GM10266 (cell line): Measurements from ENCODE around the gene KCNK5.

ENCODE experiments used
- DNase-seq: peaks from one replicate; pipeline ENCODE4 v3.0.0; 2012; ENCODE audit errors: extremely low spot score
- TF ChIP-seq, protein P1 (sequence below): IDR thresholded peaks from 2 replicates; pipeline ENCODE4 v1.5.1; 2012; ENCODE audit warnings: mild to moderate bottlenecking, low read depth; ENCODE audit not compliant: control insufficient read depth, insufficient read depth; ENCODE audit errors: missing control alignments

Gene KCNK5

DNA sequence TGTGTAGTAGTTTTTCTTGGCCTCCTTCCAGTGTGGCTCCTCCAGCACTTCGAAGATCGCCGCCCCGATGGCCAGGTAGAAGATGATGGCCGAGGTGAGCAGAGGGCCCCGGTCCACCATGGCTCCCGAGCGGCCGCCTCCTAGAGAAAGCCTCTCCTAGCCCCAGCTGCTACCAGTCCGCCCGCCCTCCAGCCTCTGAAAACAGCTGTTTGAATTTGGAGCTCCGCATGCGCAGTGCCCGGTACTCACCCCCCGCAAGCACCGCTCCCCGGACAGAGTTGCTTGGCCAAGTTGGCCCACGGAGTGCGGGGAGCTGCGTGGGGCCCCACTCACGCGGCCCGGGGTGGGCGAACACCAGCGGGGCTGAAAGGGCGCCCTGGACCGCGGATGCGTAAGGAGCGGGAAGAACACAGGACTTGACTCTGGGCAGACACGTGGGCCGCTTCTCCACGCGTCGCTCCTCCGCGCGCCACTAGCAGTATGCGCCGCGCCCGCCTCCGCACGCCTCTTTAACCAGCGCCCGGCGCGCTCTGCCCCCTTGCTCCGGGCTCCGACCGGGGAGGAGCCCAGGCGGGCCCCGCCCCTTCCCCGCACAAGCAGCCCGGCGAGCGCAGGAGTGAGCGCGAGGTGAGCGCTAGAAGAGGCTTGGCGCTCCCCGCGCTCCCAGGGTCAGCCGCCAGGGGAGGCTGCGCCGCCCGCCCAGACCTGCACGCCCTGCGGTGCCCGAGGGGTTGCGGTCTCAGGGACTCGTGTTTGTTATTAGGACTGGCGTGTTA, at the start of gene KCNK5:
Gene KCNK5, minus strand, starts transcription at position 484 of the 776 bp plus-strand sequence. Its CDS starts 364 bp downstream, at position 120.
- TF ChIP-seq, protein P1, sequence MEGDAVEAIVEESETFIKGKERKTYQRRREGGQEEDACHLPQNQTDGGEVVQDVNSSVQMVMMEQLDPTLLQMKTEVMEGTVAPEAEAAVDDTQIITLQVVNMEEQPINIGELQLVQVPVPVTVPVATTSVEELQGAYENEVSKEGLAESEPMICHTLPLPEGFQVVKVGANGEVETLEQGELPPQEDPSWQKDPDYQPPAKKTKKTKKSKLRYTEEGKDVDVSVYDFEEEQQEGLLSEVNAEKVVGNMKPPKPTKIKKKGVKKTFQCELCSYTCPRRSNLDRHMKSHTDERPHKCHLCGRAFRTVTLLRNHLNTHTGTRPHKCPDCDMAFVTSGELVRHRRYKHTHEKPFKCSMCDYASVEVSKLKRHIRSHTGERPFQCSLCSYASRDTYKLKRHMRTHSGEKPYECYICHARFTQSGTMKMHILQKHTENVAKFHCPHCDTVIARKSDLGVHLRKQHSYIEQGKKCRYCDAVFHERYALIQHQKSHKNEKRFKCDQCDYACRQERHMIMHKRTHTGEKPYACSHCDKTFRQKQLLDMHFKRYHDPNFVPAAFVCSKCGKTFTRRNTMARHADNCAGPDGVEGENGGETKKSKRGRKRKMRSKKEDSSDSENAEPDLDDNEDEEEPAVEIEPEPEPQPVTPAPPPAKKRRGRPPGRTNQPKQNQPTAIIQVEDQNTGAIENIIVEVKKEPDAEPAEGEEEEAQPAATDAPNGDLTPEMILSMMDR = peak; percentile 59
- peak; percentile 87 for DNase-seq

DNA sequence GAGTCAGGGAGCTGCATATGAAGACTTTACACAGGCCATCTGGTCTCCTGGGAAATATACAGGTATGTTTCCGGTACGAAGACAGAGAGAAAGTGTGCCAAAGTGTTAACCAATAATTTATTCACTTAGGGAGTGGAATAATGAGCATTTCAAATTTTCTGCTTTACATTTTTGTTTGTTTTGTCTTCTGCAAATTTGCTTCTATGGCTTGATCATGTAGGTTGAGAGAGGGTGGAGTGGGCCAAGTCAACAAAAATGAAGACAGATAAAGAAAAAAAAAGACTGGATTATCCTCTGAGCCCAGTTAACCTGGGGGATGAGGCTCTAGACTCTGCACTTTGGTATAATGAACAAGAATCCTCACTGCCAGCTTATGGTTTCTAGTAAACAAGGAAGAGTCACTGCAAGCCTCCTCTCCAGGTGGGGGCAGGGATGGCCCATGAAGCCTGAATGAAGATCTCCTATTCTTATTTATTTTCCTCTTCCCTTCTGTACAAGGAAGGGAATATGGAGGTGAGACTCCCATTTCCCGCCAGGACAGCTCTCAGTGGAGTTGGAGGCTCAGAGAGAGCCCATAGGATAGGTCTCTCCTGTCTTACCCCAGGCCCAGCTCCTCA, 47.2 kb upstream of the KCNK5 start:
- no peak for DNase-seq

GRCh38 chr6:39274903-39275302, 45.6 kb upstream of the KCNK5 start:
- TF ChIP-seq, protein P1 = no peak

More for the DNA sequence above, 47.2 kb upstream of the KCNK5 start:
- TF ChIP-seq, protein P1 = no peak

GRCh38 chr6:39274471-39274870, 45.2 kb upstream of the KCNK5 start:
- no peak for DNase-seq
- TF ChIP-seq, protein P1 = no peak

More at GRCh38 chr6:39274903-39275302, 45.6 kb upstream of the KCNK5 start:
- no peak for DNase-seq

GRCh38 chr6:39273406-39273821, 44.1 kb upstream of the KCNK5 start:
- no peak for DNase-seq
- TF ChIP-seq, protein P1 = no peak

DNA sequence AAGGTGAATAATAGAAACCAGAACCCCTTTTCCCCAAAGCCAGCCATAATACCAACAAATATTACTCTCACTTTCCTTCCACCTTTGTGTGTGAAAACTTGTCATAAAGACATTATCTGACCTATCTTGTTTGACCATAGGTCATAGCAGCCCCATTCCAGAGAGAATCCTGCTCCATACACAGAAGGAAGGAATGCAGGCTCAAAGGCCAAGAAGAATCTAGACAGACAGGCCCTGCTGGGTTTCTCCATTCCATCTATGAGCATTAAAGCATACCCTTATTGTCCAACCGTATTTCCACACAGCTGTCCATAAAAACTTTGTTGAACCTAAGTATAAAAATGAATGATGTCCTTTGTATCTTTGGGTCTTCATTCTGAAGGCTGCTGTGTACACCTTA, 40.7 kb upstream of the KCNK5 start:
- no peak for DNase-seq
- TF ChIP-seq, protein P1 = no peak

DNA sequence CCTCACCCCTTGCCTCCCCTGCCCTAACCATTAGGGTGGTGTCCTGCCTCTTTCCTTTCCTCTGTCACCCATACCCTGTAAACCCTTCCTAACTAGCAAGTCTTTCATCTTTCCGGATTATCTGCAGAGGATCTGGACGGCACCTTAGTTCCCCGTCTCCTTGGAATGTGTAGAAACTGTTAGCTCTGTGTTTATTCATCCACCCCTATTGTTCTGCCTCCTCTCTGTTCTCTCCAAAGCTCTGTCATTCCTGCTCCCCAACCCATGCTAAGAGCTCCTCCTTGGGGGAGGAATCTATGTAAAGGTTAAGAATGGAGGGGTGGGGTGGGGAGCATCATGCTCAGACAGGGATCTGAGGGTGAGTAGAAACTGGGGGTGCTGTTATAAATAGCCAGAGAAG, 39.4 kb upstream of the KCNK5 start:
- TF ChIP-seq, protein P1 = no peak
- no peak for DNase-seq
